Measurements from ENCODE around the gene KIF16B. TPM values are rescaled to one million over a fixed set of nuclear protein-coding genes. Genes with fewer than 3 reads are reported as not detected.
A peak's percentile ranks its signal among the peaks of the same experiment; 100 is the strongest.

The KIF16B gene
- total RNA-seq, 1 donor from 2014 or later: 17.8 TPM

DNA sequence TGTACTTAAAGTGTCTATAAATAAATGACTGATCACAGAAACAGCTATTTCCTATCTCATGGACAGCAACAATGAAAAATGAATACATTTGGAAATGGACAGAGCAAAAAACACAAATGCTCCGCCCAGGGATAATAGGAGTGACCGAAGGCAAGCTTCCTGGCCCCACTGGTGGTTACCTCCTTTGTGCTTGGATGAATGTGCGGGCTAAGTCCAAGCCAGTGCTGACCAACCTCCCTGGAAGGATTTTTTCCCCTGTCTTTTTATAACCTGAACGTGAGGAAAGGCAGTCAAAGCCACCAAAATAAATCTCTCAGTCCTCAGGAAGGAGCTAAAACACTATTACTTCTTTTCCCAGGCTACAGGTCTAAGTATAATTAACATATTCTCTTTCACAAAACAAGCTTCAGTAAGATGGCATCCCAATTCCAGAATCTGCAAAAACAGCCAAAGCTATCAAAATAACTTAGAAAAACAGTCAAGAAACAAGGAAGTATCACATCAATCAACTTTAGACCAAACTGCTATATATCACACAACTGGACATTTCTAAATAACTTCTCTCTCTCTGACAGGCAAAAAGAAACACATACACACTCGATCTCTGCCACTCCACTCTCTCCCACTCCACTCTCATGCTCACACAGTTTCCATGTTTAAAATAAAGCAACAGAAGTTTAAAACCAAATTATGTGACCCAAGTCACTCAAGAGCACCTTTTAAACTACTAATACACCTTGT is 10.0 kb downstream of the KIF16B start:
- ATAC-seq (no peak), DNase-seq (no peak)
- intact Hi-C loops (cut with micrococcal nuclease): no loop called here

DNA sequence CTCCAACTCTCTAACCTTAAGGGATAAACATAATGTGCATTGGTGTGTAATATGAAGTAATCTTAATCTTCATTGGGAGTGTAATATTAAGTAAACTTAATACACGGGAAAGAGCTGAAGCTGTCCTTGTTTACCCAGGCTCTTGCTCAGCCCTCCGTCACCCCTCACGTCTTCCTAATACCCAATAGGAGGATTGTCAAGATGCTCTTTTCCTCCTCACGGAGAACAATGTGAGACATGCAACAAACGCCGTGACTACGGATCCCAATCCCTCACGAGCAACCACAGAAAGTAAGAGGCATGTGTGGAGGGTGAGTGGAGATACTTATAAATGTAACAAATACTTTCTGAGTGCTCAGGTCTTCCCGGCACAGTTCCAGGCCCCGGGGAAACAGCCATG is 11.0 kb downstream of the KIF16B start:
- ATAC-seq: no peak
- intact Hi-C loops (cut with micrococcal nuclease): no loop called here
- no peak for DNase-seq

DNA sequence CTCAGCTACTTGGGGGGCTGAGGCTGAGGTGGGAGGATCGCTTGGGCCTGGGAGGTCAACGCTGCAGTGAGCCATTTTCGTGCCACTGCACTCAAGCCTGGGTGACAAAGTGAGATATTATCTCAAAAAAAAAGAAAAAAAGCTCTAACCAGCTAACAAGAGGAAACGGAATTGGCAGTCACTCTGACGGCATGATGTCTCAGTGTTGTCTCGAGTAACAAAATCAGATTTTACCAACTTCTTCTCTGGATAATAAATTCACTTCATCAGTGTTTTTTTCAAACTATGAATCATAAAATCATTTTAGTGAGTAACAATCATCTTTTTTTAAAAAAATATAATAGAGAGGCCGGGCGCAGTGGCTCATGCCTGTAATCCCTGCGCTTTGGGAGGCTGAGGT is 12.6 kb downstream of the KIF16B start:
- intact Hi-C loops (cut with micrococcal nuclease): no loop called here
- ATAC-seq: no peak
- DNase-seq: no peak

DNA sequence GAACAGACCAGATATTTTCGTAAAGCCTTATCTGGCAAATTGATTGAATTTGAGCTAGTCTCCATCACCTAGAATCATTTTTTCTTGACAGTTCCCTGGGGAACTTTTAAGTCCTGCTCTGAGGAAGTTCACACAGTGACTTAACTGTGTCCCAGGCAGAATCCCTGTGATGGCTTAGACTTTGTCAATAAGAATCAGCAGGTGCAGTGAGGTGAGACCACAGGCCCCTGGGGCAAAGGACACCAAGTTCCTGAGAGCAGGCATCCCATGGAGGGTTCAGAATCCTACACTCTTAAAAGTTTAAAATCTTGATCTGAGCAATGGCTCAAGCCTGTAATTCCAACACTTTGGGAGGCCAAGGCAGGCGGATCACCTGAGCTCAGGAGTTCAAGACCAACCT is 13.0 kb downstream of the KIF16B start:
- intact Hi-C loops (cut with micrococcal nuclease): no loop called here
- DNase-seq: no peak
- ATAC-seq: no peak

DNA sequence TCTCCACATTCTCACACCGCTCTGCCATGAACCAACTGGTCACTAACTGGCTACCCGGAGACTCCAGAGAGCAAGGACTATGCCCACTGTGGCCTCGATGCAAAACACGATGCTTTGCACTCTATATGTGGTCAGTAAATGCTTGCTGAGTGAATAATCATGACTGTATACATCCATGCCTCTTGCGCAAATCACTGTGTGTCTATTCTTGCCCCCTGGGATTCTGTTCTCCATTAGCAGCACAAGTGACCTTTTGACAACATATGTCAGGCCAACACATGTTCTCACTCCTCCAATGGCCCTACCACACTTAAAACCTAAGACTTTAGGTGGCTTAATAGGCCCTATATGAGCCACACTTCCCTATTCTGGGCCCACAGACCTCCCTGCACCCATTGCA is 16.9 kb downstream of the KIF16B start:
- no peak for DNase-seq
- ATAC-seq: no peak
- intact Hi-C loops (cut with micrococcal nuclease): no loop called here

DNA sequence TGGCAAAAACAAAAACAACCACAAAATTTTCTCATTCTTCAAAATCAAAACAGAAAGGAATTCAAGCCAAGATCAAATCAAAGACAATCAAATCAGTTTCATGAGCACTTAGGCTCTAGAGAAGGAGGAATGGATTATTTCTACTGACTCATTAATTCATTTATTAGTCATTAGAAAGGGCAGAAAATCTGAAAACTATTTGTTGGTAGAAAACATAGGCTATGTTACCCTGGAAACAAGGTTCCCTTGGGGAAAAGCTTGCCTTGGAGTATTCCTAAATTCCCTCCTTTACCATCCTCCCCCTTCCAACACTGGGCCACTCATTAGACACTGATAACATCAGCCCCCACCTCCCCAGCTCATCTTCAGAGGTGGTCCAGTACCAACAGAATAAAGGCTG is 17.5 kb downstream of the KIF16B start:
- intact Hi-C loops (cut with micrococcal nuclease): no loop called here
- ATAC-seq: no peak
- no peak for DNase-seq

DNA sequence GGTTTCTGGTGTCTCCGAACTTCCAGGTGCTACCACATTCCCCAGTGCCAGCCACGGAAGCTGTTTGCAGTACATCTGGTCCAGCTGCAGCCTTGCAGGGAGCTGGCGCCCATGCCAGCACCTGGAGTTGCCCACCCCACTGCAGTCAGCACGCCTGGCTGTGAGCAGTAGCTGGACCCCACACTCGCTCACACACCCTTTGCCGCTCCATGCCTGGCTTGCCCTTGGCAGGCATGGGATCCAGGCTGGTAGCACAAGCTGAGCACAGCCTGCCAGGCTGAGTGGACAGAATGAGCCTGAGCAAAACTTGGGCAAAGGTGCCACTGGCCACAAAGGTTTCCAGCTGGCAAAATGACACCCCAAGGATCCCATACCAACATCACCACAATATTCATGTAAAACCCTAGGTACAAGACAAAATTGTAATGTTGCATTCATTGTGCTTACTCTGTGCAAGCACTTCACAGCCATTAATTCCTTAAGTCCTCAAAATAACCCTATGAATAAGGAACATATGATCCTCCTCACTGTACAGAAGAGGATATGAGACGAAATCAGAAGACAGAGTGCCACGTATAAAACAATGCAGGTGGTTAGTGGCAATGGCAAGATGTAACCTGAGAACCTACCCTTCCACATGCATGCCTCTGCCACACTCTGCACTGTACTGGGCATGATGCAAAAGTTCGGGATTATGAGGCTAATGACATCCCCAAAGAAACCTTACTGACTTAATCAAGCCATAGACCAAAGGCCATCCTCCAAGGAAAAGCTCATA is 18.3 kb downstream of the KIF16B start:
- DNase-seq: no peak
- ATAC-seq: no peak
- intact Hi-C loops (cut with micrococcal nuclease): no loop called here

DNA sequence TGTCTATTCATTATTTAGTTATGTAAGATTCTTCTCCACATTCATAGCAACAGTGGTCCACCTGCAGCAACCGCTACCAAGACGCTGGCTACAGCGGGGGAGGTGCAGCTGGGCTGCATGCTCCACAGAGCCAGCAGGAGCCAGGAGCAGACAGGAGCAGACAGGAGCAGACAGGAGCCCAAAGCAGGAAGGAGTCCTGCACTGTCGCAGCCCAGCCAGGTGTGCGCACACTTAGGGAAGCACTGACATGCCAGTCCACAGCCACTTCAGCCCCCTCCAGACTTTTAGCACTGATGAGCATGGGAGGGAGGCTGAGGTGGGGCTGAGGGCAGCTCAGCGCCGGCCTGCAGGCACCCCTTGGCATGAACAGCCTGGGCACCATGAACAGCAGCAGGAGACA is 19.6 kb downstream of the KIF16B start:
- no peak for DNase-seq
- no peak for ATAC-seq
- intact Hi-C loops (cut with micrococcal nuclease): no loop called here

DNA sequence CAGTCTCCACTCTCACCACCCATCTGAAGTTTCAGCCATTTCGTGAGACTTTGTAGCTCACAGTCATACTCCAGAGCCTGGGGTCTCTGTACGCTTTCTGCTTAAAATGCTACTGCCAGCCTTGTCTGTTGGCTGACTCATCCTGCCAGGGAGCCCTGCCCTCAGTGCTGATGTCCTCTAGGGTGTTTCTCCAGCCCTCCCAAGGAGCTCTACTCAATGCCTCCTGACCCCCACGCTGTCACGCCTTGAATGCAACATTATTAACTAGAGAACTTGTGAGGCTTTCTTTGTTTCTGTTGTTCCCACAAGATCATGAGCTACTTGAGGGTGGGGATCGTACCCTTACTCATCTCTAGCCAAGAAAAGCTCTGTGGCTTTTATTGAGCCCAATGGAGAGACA is 20.1 kb downstream of the KIF16B start:
- no peak for DNase-seq
- intact Hi-C loops (cut with micrococcal nuclease): no loop called here
- no peak for ATAC-seq

DNA sequence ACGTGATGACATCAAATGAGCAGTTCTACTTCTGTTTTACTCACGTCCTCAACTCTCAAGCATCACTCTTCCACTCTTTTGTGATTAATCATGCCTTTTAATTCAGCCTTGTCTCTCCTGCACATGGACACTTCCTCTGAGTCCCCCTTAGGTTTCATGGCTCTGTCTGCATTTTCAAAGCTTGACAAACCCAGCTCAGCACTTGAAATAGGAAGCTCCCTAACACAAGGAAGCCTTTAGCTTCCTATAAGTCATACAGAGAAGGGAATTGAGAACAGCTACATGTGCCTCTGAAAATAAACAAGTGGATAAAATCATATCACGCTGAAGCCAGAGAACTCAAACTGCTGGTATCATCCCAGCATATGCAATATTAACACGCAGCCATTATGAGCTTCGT is 21.2 kb downstream of the KIF16B start:
- peak; percentile 14 for ATAC-seq
- intact Hi-C loops (cut with micrococcal nuclease): no loop called here
- no peak for DNase-seq

DNA sequence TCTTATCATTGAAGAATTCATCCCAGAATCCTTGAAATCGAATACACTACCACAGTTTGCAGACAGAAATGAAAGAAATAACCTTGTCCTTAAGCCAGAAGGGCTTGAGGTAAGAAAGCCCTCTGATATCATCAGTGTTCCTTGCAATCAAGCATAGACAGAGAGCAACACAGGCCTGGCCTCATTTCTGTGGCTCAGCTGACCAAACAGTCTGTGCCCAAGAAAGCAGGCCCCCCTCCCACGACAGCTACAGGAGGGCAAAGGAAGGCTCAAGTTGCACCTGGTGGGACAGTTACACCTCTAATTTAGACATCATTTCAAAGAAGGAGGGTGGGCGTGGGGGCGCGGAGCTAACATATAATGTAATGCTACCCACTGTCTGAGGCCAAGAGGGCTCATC is 21.6 kb downstream of the KIF16B start:
- DNase-seq: no peak
- intact Hi-C loops (cut with micrococcal nuclease): no loop called here
- no peak for ATAC-seq

DNA sequence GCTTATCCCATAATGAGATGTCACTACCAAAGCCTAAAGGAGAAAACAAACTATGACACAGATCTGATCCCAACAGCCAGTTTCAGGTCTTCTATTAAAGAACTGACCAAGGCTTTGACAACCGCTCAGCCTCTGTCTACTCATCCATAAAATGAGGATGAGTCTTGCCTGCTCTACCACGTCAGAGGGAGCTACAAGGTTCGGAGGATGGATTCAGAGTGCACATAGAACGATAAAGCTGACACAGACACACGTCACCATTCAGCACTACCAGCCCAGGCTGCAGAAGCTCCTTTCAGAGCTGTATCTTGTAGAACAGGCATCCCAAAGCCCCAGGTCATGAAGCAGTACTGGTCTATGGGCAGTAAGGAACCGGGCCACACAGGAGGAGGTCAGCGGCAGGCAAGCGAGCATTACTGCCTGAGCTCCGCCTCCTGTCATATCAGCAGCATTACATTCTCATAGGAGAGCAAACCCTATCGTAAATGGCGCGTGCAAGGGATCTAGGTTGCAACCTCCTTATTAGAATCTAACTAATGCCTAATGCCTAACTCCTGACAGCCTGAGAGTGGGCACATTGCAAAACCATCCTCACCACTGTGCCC is 25.1 kb downstream of the KIF16B start:
- ATAC-seq (no peak), DNase-seq (no peak)
- intact Hi-C loops (cut with micrococcal nuclease): no loop called here

DNA sequence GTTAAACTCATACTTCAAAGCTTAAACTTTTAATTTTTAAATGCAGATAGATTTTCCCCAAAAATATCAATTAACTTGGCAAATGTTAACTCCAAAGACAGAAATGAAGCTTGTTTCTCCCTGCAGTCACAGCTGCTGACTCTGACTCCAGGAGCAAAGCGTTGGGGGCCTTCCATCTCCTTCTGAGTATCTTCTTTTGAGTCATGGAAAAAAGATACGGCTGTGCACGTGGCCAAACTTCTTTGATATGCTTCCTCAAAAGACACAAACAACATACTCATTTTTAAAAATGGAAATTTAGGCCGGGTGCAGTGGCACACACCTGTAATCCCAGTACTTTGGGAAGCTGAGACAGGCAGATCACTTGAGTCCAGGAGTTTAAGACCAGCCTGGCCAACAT is 28.3 kb downstream of the KIF16B start:
- intact Hi-C loops (cut with micrococcal nuclease): no loop called here
- DNase-seq (no peak), ATAC-seq (no peak)

DNA sequence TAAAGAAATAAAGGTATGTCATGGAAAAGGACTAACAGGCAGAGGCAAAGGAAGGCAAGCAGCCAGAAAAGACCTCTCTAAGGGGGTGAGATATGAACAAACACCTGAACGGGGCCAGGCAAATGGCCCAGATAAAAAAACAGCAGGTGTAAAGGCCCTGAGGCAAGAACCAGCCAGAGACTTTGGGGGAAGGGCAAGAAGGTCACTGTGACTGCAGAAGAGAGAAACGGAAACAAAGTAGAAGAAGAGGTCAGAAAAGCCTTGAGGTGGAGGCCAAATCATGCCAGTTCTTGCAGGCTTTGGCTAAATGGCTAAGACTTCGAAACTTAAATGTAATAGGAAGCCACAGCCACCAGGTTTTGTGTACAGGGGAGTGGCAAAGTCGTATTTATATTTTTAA is 30.8 kb downstream of the KIF16B start:
- intact Hi-C loops (cut with micrococcal nuclease): no loop called here
- ATAC-seq (no peak), DNase-seq (no peak)

DNA sequence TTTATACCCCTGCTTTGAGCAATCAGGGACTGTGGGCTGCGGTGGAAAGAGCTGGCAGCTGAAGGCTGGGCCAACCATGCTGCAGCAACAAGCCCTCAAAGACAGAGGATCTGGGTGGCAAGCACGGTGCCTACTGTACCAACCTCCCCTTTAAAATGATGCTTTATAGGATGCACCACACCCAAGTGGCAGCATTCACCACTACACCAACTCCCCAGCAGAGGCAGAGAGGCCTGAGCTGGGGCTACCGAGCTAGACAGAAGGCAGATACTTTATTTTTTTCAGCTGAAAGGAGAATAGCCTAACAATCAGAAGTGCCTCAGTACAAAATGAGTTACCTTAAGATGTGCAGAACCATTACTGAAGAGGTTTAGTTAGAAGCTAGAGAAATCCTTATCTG is 31.4 kb downstream of the KIF16B start:
- DNase-seq (no peak), ATAC-seq (no peak)
- intact Hi-C loops (cut with micrococcal nuclease): no loop called here

DNA sequence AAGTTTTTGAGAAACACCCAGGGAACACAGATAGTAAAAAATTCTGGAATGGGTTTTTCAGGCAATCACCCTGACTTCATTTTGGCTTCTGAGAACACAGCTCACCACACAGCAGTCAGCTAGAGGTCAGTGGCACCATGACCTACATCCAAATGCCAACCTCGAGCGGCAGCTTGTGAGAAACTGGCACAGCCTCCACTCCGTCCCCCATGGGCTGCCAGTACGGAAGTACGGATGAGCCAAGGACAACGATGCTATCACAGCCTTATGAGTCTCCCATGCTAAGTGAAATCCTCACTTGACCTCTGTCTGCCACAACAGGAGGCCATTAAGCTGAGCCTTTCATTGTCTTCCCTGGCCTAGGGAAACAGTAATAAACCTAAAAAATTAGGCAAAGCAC is 32.0 kb downstream of the KIF16B start:
- DNase-seq (peak; percentile 69), ATAC-seq (peak; percentile 99)
- intact Hi-C loops (cut with micrococcal nuclease): no loop called here

DNA sequence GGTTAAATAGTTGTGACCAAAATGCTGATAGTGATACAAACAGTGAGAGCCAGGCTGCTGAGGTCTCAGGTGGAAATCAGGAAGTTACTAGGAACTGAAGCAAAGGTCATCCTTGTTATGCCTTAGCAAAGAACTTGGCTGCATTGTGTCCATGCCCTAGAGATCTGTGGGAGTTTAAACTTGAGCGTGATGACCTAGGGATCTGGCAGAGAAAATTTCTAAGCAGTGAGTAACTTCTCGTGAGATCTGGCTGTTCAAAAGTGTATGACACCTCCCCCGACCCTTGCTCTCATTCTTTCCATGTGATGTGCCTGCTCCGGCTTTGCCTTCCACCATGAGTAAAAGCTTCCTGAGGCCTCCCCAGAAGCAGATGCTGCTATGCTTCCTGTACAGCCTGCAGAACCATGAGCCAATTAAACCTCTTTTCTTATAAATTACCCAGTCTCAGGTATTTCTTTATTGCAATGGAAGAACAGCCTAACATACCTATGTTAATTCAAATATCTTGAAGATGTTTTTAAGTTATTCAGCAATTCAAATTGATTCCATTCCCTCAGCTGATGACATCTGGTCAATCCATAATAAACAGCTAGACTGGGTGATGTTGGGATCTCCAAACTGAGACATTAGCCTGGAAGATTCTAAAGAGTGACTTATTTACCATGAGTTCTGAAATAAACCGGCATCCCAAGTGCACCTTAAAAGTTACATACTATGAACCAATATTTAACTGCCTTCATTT is 33.8 kb downstream of the KIF16B start:
- intact Hi-C loops (cut with micrococcal nuclease): no loop called here
- ATAC-seq: no peak
- no peak for DNase-seq

DNA sequence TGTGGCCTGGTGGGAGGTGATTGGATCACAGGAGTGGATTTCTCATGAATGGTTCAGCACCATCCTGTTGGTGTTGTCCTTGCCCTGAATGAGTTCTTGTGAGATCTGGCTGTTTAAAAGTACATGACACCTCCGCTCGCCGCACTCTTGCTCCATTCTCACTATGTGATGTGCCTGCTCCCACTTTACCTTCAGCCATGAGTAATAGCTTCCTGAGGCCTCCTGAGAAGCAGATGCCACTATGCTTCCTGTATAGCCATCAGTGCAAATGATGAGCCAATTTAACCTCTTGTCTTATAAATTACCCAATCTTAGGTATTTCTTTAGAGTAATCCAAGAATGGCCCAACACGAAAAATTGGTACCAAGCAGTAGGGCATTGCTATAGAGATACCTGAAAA is 34.5 kb downstream of the KIF16B start:
- DNase-seq (no peak), ATAC-seq (no peak)
- intact Hi-C loops (cut with micrococcal nuclease): no loop called here

DNA sequence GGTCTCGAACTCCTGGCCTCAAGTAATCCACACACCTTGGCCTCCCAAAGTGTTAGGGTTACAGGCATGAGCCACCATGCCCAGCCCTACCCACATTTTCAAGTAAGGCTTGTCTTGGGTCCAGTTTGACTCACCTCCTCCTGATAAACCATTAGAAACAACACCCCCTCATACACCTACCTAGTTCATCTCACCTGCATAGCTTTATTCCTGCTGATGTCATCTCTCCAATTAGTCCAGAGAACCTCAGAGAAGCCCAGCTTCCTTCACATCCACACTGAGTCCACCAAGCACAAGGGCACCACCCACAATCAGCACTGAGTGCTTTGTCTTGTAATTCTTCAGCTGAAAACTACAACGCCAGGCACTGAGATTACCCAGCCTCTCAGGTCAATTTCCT is 35.3 kb downstream of the KIF16B start:
- ATAC-seq: no peak
- intact Hi-C loops (cut with micrococcal nuclease): no loop called here
- DNase-seq: no peak

DNA sequence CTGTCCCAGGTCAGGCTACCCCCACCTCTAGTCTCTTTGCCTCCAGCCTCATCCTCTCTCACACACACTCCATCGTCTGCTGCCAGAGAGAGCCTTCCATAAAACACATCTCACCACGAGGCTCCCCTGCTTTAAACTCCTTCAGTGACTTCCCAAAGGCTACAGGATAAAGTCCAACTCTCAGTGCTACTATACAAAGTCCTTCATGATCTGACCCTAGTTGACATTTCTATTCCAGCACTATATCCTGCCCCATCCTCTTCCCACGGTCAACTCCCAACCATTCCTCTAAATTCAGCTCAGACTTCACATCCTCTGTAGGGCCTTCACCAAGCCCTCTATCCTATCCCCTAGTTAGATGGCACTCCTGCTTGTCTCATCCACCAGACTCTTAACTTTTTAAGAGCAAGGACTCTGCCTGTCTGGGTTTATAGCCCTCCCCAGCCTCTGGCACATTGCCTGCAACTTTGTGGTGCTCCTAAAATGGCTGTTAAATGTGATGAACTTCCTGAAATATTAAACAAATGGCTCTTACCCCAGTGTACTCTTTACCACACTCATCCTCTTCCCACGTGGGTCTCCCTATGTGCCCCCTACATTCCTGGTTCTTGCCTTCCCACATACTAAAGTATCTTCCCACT is 36.1 kb downstream of the KIF16B start:
- no peak for ATAC-seq
- intact Hi-C loops (cut with micrococcal nuclease): no loop called here

More for the DNA sequence above, 36.1 kb downstream of the KIF16B start:
- no peak for DNase-seq
